IMR-90 (cell line): Measurements from ENCODE around the gene RETN. TPM values are rescaled to one million over a fixed set of nuclear protein-coding genes. Genes with fewer than 3 reads are reported as not detected.

Source experiments
- ATAC-seq: fragments of 200-7000 bp; cut with Tn5 transposase; 2 replicates; pipeline ENCODE4 v1.9.1; 2020; ENCODE audit warnings: low read depth, mild to moderate bottlenecking, moderate library complexity
- BruUV-seq: library from RNA; stranded (reverse); fragments of 400-500 nt; replicated peaks from 2 replicates; lab custom pipeline; 2021; lab: Mats Ljungman, UMichigan
- CTCF ChIA-PET: fragments of 300-600 bp; formaldehyde crosslinking; extraction: SDS; loops from one replicate; lab custom pipeline; 2021; ENCODE audit warnings: antibody characterized with exemption; lab: Yijun Ruan, JAX
- POLR2A ChIA-PET: fragments of 300-600 bp; sonication (Branson Sonifier 250); formaldehyde crosslinking; loops from one replicate; lab custom pipeline; 2022; ENCODE audit warnings: antibody characterized with exemption; ENCODE audit not compliant: unreplicated experiment; lab: Charles Lee
- DNase-seq: peaks from one replicate; pipeline ENCODE4 v3.0.0; 2013
- H2AFZ ChIP-seq: replicated peaks from 2 replicates; pipeline ENCODE3; 2013; ENCODE audit warnings: low read length, mild to moderate bottlenecking; ENCODE audit not compliant: poor library complexity
- H2AK5ac ChIP-seq: 2 replicates; pipeline ENCODE4 v1.6.1; 2013; ENCODE audit warnings: low read depth, low read length, inconsistent platforms
- H2AK9ac ChIP-seq: replicated peaks from 2 replicates; pipeline ENCODE3; 2013; ENCODE audit warnings: mild to moderate bottlenecking, low read depth, low read length, moderate library complexity; ENCODE audit not compliant: poor library complexity
- H2BK120ac ChIP-seq: 2 replicates; pipeline ENCODE4 v1.6.1; 2013; ENCODE audit warnings: low read depth, low read length, inconsistent platforms
- H2BK15ac ChIP-seq: 3 replicates; pipeline ENCODE4 v1.6.1; 2013; ENCODE audit warnings: low read depth, low read length, inconsistent platforms
- H2BK20ac ChIP-seq: 2 replicates; pipeline ENCODE4 v1.6.1; 2013; ENCODE audit warnings: low read depth, mild to moderate bottlenecking, inconsistent platforms, low read length, moderate library complexity
- H2BK5ac ChIP-seq: 2 replicates; pipeline ENCODE4 v1.6.1; 2013; ENCODE audit warnings: mild to moderate bottlenecking, low read depth, low read length, inconsistent platforms; ENCODE audit not compliant: poor library complexity, severe bottlenecking
- H3K14ac ChIP-seq: replicated peaks from 2 replicates; pipeline ENCODE4 v1.6.1; 2013; ENCODE audit warnings: low read depth, low read length, inconsistent platforms
- H3K18ac ChIP-seq: 2 replicates; pipeline ENCODE4 v1.6.1; 2013; ENCODE audit warnings: low read depth, low read length, control low read depth
- H3K23ac ChIP-seq: 2 replicates; pipeline ENCODE4 v1.6.1; 2013; ENCODE audit warnings: low read depth, low read length, inconsistent platforms
- H3K27ac ChIP-seq: 2 replicates; pipeline ENCODE4 v1.5.1; 2013; ENCODE audit warnings: mild to moderate bottlenecking, control low read depth, low read length; ENCODE audit not compliant: insufficient read depth
- H3K27me3 ChIP-seq: 2 replicates; pipeline ENCODE4 v1.6.1; 2013; ENCODE audit warnings: low read length; ENCODE audit not compliant: control insufficient read depth, insufficient read depth
- H3K36me3 ChIP-seq: 2 replicates; pipeline ENCODE4 v1.6.1; 2013; ENCODE audit warnings: low read length, mixed read lengths; ENCODE audit not compliant: control insufficient read depth, insufficient read depth
- H3K4ac ChIP-seq: 2 replicates; pipeline ENCODE4 v1.6.1; 2013; ENCODE audit warnings: low read depth, low read length, inconsistent platforms
- H3K4me1 ChIP-seq: 2 replicates; pipeline ENCODE4 v1.6.1; 2013; ENCODE audit warnings: low read length, mixed read lengths; ENCODE audit not compliant: control insufficient read depth, insufficient read depth
- H3K4me2 ChIP-seq: 2 replicates; pipeline ENCODE4 v1.6.1; 2013; ENCODE audit warnings: low read depth, mild to moderate bottlenecking, control low read depth, low read length, moderate library complexity
- H3K4me3 ChIP-seq: 2 replicates; pipeline ENCODE4 v1.5.1; 2013; ENCODE audit warnings: low read depth, mild to moderate bottlenecking, control low read depth, low read length, moderate library complexity; ENCODE audit not compliant: insufficient read depth
- H3K56ac ChIP-seq: 2 replicates; pipeline ENCODE4 v1.6.1; 2013; ENCODE audit warnings: low read length, inconsistent platforms; ENCODE audit not compliant: insufficient read depth; ENCODE audit errors: extremely low read depth
- H3K79me1 ChIP-seq, 2 experiments: 2 replicates each; pipeline ENCODE4 v1.6.1; 2013; ENCODE audit warnings: low read length in 2 of 2, inconsistent platforms in 1 of 2, low read depth in 1 of 2
- H3K9ac ChIP-seq: 2 replicates; pipeline ENCODE4 v1.6.1; 2013; ENCODE audit warnings: low read depth, low read length, control low read depth
- H3K9me1 ChIP-seq: 2 replicates; pipeline ENCODE4 v1.6.1; 2013; ENCODE audit warnings: low read length, inconsistent platforms; ENCODE audit not compliant: insufficient read depth
- H3K9me3 ChIP-seq: 2 replicates; pipeline ENCODE4 v1.6.1; 2013; ENCODE audit warnings: low read length; ENCODE audit not compliant: control insufficient read depth, insufficient read depth
- H4K20me1 ChIP-seq: 2 replicates; pipeline ENCODE4 v1.6.1; 2013; ENCODE audit warnings: low read length, inconsistent platforms; ENCODE audit not compliant: insufficient read depth
- H4K5ac ChIP-seq: 2 replicates; pipeline ENCODE4 v1.6.1; 2013; ENCODE audit warnings: mild to moderate bottlenecking, low read depth, low read length, control low read depth
- H4K8ac ChIP-seq, 2 experiments: 2 replicates each; pipeline ENCODE4 v1.6.1; 2013; ENCODE audit warnings: low read depth in 2 of 2, low read length in 2 of 2, control low read depth in 1 of 2, inconsistent platforms in 1 of 2
- H4K91ac ChIP-seq: 2 replicates; pipeline ENCODE4 v1.6.1; 2013; ENCODE audit warnings: low read depth, low read length, inconsistent platforms; ENCODE audit not compliant: insufficient read depth
- BHLHE40 ChIP-seq: fragments of 150-350 bp; IDR thresholded peaks from 2 replicates; pipeline ENCODE4 v1.6.1; 2016; ENCODE audit warnings: mild to moderate bottlenecking, low read depth, low read length
- CHD1 ChIP-seq: IDR thresholded peaks from 2 replicates; pipeline ENCODE4 v1.6.1; 2012; ENCODE audit warnings: low read depth, low read length, improper control_type of control experiment
- FOS ChIP-seq: fragments of 150-350 bp; IDR thresholded peaks from 2 replicates; pipeline ENCODE4 v1.6.1; 2016; ENCODE audit warnings: low read depth, low read length
- MAFK ChIP-seq: IDR thresholded peaks from 2 replicates; pipeline ENCODE4 v1.6.1; 2012; ENCODE audit warnings: low read depth, low read length, improper control_type of control experiment
- MAZ ChIP-seq: IDR thresholded peaks from 2 replicates; pipeline ENCODE4 v1.6.1; 2012; ENCODE audit warnings: low read depth, mild to moderate bottlenecking, low read length, improper control_type of control experiment, moderate library complexity, borderline replicate concordance
- NFE2L2 ChIP-seq: fragments of 150-350 bp; IDR thresholded peaks from 2 replicates; pipeline ENCODE4 v1.6.1; 2016; ENCODE audit warnings: low read depth, mild to moderate bottlenecking, low read length
- RAD21 ChIP-seq: IDR thresholded peaks from 2 replicates; pipeline ENCODE4 v1.6.1; 2012; ENCODE audit warnings: low read length, improper control_type of control experiment
- RCOR1 ChIP-seq: IDR thresholded peaks from 2 replicates; pipeline ENCODE4 v1.6.1; 2012; ENCODE audit warnings: mild to moderate bottlenecking, low read length, improper control_type of control experiment; ENCODE audit not compliant: insufficient replicate concordance
- SMC3 ChIP-seq: fragments of 150-350 bp; IDR thresholded peaks from 2 replicates; pipeline ENCODE4 v1.6.1; 2016; ENCODE audit warnings: low read depth, mild to moderate bottlenecking, antibody characterized with exemption, low read length, moderate library complexity
- WGBS, 2 experiments: methylation state at CpG; one replicate each; pipeline versions ENCODE4 v1.1.5 to v1.1.7; 2013; ENCODE audit warnings: missing lambda C conversion rate in 2 of 2; ENCODE audit not compliant: insufficient read length in 1 of 2; ENCODE audit errors: extremely low coverage in 2 of 2; 5-methylcytosine and 5-hydroxymethylcytosine counted together
- dilution Hi-C: fragments of 300-500 bp; cut with HindIII; formaldehyde crosslinking; loops from one replicate; pipeline ENCODE4 v1.14.3; 2018; ENCODE audit warnings: low sequenced_read_pairs; ENCODE audit not compliant: unreplicated experiment
- in situ Hi-C: fragments of 300-500 bp; cut with MboI; formaldehyde crosslinking; loops from 3 replicates; pipeline ENCODE4 v1.14.3; 2019; ENCODE audit warnings: low sequenced_read_pairs, inconsistent platforms, mixed read lengths
- intact Hi-C: fragments of 100-400 bp; cut with micrococcal nuclease; formaldehyde crosslinking; loops from 2 replicates; pipeline ENCODE4 v1.10.0; 2022
- polyA plus RNA-seq, 3 experiments: library from polyadenylated mRNA; depleted of rRNA; stranded (reverse); fragments of >200 nt; gene quantifications; 2 replicates each; pipeline ENCODE4 v1.2.3, GENCODE V29; 2012; ENCODE audit warnings: low replicate concordance in 1 of 3
- total RNA-seq: library from RNA; depleted of rRNA; stranded (reverse); fragments of >200 nt; gene quantifications from 2 replicates; pipeline ENCODE4 v1.2.3, GENCODE V29; 2012
- TF ChIP-seq, protein P1 (sequence below): fragments of 150-350 bp; IDR thresholded peaks from 2 replicates; pipeline ENCODE4 v1.6.1; 2017; ENCODE audit warnings: mild to moderate bottlenecking, antibody characterized with exemption, low read length, low read depth

Gene RETN
- total and polyA plus RNA-seq, 2 of the 4 experiments (the other 2 are of a cell fraction): not detected

DNA sequence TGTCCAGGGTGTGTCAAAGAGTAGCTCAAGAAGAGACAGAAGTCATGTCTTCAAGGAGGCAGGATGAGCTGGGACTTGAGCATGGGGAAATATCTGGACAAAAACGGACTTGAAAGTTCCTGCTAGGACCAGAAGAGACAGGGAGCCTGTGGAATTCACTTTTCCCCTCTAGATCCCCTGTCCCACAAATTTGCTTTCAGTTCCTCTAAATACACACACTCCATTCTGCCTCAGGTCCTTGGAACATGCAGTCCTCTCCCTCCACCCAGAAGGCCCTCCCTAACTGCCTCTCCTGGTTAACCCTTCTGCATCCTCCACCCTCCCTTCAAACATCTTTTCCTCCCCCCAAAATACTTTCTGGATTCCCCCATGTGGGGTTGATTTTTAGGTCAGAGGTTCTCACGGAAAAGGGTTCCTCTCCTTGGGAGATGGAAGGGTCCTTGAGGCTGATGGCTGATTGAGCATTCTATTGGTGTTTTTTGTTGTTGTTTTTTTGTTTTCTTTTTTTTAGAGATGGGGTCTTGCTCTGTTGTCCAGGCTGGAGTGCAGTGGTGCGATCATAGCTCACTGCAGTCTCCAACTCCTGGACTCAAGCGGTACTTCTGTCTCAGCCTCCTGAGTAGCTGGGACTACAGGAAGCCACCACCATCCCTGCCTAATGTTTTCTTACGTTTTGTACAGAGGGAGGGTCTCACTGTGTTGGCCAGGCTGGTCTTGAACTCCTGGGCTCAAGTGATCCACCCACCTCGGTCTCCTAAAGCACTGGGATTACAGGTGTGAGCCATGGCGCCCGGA lies 6.9 kb upstream of the RETN start:
- DNase-seq: no peak
- Histone ChIP-seq H3K56ac (no peak overlapping the region), H3K4ac (no peak overlapping the region), H2BK120ac (no peak overlapping the region), H4K8ac (no peak overlapping the region), H4K91ac (no peak overlapping the region), H2BK5ac (no peak overlapping the region), H3K23ac (no peak overlapping the region), H3K4me3 (no peak overlapping the region), H3K79me1 (no peaks in the 10 kb centered on the region), H3K9me1 (no peaks in the 10 kb centered on the region), H4K5ac (no peak overlapping the region), H3K14ac (no peak overlapping the region), H3K27me3 (peaks cover 9% of the 10 kb centered on the region), H2AK5ac (no peak overlapping the region), H4K20me1 (no peaks in the 10 kb centered on the region), H3K18ac (no peak overlapping the region), H3K4me1 (no peaks in the 10 kb centered on the region), H3K27ac (no peak overlapping the region), H2AK9ac (no peak overlapping the region), H2BK20ac (no peak overlapping the region), H3K4me2 (no peak overlapping the region), H3K36me3 (no peaks in the 10 kb centered on the region), H2BK15ac (no peak overlapping the region), H3K9me3 (no peaks in the 10 kb centered on the region), H3K9ac (no peak overlapping the region), H2AFZ (no peak overlapping the region)
- 0% methylated on average over 1 of the region's 8 CpGs; no CpG with 5 or more reads in 1 of the 2 experiments for WGBS, 2 experiments
- POLR2A ChIA-PET: no interaction called here
- dilution Hi-C loops: no loop called here
- intact Hi-C loops: no loop called here
- BruUV-seq: no TSS peak
- TF ChIP-seq RAD21: no peak
- no peak for TF ChIP-seq RCOR1
- TF ChIP-seq, protein P1, sequence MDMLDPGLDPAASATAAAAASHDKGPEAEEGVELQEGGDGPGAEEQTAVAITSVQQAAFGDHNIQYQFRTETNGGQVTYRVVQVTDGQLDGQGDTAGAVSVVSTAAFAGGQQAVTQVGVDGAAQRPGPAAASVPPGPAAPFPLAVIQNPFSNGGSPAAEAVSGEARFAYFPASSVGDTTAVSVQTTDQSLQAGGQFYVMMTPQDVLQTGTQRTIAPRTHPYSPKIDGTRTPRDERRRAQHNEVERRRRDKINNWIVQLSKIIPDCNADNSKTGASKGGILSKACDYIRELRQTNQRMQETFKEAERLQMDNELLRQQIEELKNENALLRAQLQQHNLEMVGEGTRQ: no peak
- no peak for TF ChIP-seq NFE2L2
- no peak for TF ChIP-seq MAZ
- TF ChIP-seq BHLHE40: no peak
- TF ChIP-seq CHD1: no peak
- no peak for TF ChIP-seq FOS
- TF ChIP-seq MAFK: no peak
- no peak for TF ChIP-seq SMC3
- ATAC-seq: no peak
- CTCF ChIA-PET: interaction anchor here (1.2 kb wide), 1 partner anchor 19 kb away, joined by 4 read pairs; the partner anchor contains the start of gene TRAPPC5
- in situ Hi-C loops: no loop called here
